Kidney (tissue), 14 donors: Measurements from ENCODE around the gene SCGN. TPM values are rescaled to one million over a fixed set of nuclear protein-coding genes. Genes with fewer than 3 reads are reported as not detected.
A peak's percentile ranks its signal among the peaks of the same experiment; 100 is the strongest.

Experiments
- DNase-seq, 5 donors: peaks; one replicate each; pipeline ENCODE4 v3.0.0-alpha.2; 2013 to 2020
- FAIRE-seq: peaks from 2 replicates; lab custom pipeline; 2012; peaks lifted over from hg19 to GRCh38; lab: Jason Lieb, UNC
- H3K27ac ChIP-seq, 2 donors: one replicate each; pipeline ENCODE4 v1.7.0; 2013; ENCODE audit warnings: low read depth in 2 of 2, low read length in 2 of 2, inconsistent platforms in 1 of 2
- H3K27me3 ChIP-seq: one replicate; pipeline ENCODE4 v1.7.1; 2013; ENCODE audit warnings: low read length, inconsistent platforms; ENCODE audit not compliant: control insufficient read depth, insufficient read depth
- H3K36me3 ChIP-seq, 3 donors: one replicate each; pipeline versions ENCODE4 v1.7.0 to v1.7.1; 2013; ENCODE audit warnings: low read length in 3 of 3, control low read depth in 1 of 3, inconsistent platforms in 1 of 3; ENCODE audit not compliant: insufficient read depth in 3 of 3, control insufficient read depth in 2 of 3
- H3K4me1 ChIP-seq, 3 donors: one replicate each; pipeline versions ENCODE4 v1.7.0 to v1.7.1; 2013; ENCODE audit warnings: low read length in 3 of 3, inconsistent platforms in 1 of 3, low read depth in 1 of 3; ENCODE audit not compliant: control insufficient read depth in 2 of 3, insufficient read depth in 2 of 3
- H3K4me3 ChIP-seq, 3 donors: one replicate each; pipeline versions ENCODE4 v1.7.0 to v1.8.1; 2013; ENCODE audit warnings: low read length in 3 of 3, control low read depth in 1 of 3, inconsistent platforms in 1 of 3
- H3K9ac ChIP-seq, 3 donors: one replicate each; pipeline versions ENCODE4 v1.7.0 to v1.7.1; 2013; ENCODE audit warnings: low read length in 3 of 3, control low read depth in 1 of 3, inconsistent platforms in 1 of 3
- H3K9me3 ChIP-seq, 3 donors: one replicate each; pipeline versions ENCODE4 v1.7.0 to v1.7.1; 2013; ENCODE audit warnings: low read length in 3 of 3, control low read depth in 1 of 3, inconsistent platforms in 1 of 3; ENCODE audit not compliant: control insufficient read depth in 2 of 3, insufficient read depth in 1 of 3
- CTCF ChIP-seq: IDR thresholded peaks from 3 replicates; pipeline ENCODE4 v1.5.1; 2012; ENCODE audit warnings: mild to moderate bottlenecking, moderate library complexity, borderline replicate concordance; ENCODE audit not compliant: insufficient read depth; ENCODE audit errors: extremely low read depth
- intact Hi-C: fragments of 100-400 bp; cut with DNase I; formaldehyde crosslinking; loops from one replicate; pipeline ENCODE4 v1.11.1; 2022
- polyA plus RNA-seq: library from polyadenylated mRNA; stranded (reverse); fragments of 350-450 nt; fragmentation: Illumina TruSeq; extraction: RNeasy Lipid Tissue Mini Kit (QIAGEN cat#74804); gene quantifications from one replicate; pipeline ENCODE4 v1.2.3, GENCODE V29; 2014; ENCODE audit warnings: low read depth, low replicate concordance; ENCODE audit not compliant: insufficient read depth
- total RNA-seq: library from RNA; stranded (reverse); fragmentation: NEBNext Ultra II Directional; extraction: Animal tissue kit (Norgen Biotek cat#: 25700); gene quantifications from one replicate; pipeline ENCODE4 v1.2.1, GENCODE V29; 2021
- donor health status: control.
- donor health status: control.
- donor health status: control.
- donor health status: control.
- donor health status: control.
- donor health status: DM: yes; HTN: yes; CAD: no.
- donor health status: Normal renal cell carcinoma (clear cell type).

The SCGN gene
- total and polyA plus RNA-seq, 2 donors from 2014 or later = 0.90 to 8.7 TPM

GRCh38 chr6:25706314-25707014, 54.4 kb downstream of the SCGN start:
- H3K27ac ChIP-seq = no peak overlapping the region
- TF ChIP-seq CTCF = no peak
- no peaks in the 10 kb centered on the region for H3K36me3 ChIP-seq
- FAIRE-seq (no peak), DNase-seq (peak in 1 of 5 donors; percentile 7)
- H3K4me3 ChIP-seq = no peak overlapping the region
- intact Hi-C loops = no loop called here
- H3K9me3 ChIP-seq = no peaks in the 10 kb centered on the region
- H3K9ac ChIP-seq = no peak overlapping the region
- no peaks in the 10 kb centered on the region for H3K4me1 ChIP-seq
- H3K27me3 ChIP-seq = no peaks in the 10 kb centered on the region

GRCh38 chr6:25709761-25710160, 57.7 kb downstream of the SCGN start:
- intact Hi-C loops = no loop called here
- Histone ChIP-seq H3K9ac (no peak overlapping the region), H3K4me1 (no peaks in the 10 kb centered on the region), H3K36me3 (no peaks in the 10 kb centered on the region), H3K9me3 (no peaks in the 10 kb centered on the region), H3K27ac (no peak overlapping the region), H3K4me3 (no peak overlapping the region), H3K27me3 (no peaks in the 10 kb centered on the region)
- no peak for TF ChIP-seq CTCF
- DNase-seq = no peak
- no peak for FAIRE-seq

GRCh38 chr6:25710287-25710686, 58.3 kb downstream of the SCGN start:
- Histone ChIP-seq H3K27ac (no peak overlapping the region), H3K27me3 (no peaks in the 10 kb centered on the region), H3K9ac (no peak overlapping the region), H3K9me3 (no peaks in the 10 kb centered on the region), H3K4me1 (no peaks in the 10 kb centered on the region), H3K36me3 (no peaks in the 10 kb centered on the region), H3K4me3 (no peak overlapping the region)
- FAIRE-seq = no peak
- no peak for DNase-seq
- intact Hi-C loops = no loop called here
- TF ChIP-seq CTCF = no peak

- DNase-seq = no peak
- Histone ChIP-seq H3K36me3 (no peaks in the 10 kb centered on the region), H3K9ac (no peak overlapping the region), H3K27me3 (no peaks in the 10 kb centered on the region), H3K9me3 (no peaks in the 10 kb centered on the region), H3K4me3 (no peak overlapping the region), H3K4me1 (no peaks in the 10 kb centered on the region), H3K27ac (no peak overlapping the region)
- intact Hi-C loops = no loop called here
- FAIRE-seq = no peak
- TF ChIP-seq CTCF = no peak
Observed at GRCh38 chr6:25713824-25714223, 61.8 kb downstream of the SCGN start.
